Caco-2 (cell line): ENCODE data around the gene TRIM24. TPM values are rescaled to one million over a fixed set of nuclear protein-coding genes. Genes with fewer than 3 reads are reported as not detected.

Source experiments
- BruUV-seq: library from RNA; stranded (reverse); fragments of 400-500 nt; replicated peaks from 2 replicates; lab custom pipeline; 2021; lab: Mats Ljungman, UMichigan
- CTCF ChIA-PET: fragments of 300-600 bp; sonication (Branson Sonifier 250); formaldehyde crosslinking; loops from one replicate; lab custom pipeline; 2022; ENCODE audit warnings: antibody characterized with exemption; lab: Charles Lee
- POLR2A ChIA-PET: fragments of 300-600 bp; sonication (Branson Sonifier 250); formaldehyde crosslinking; loops from one replicate; lab custom pipeline; 2022; ENCODE audit warnings: antibody characterized with exemption; lab: Charles Lee
- DNase-seq, 2 experiments: peaks; one replicate each; pipeline versions ENCODE4 v3.0.0 to v3.0.0-alpha.2; 2020 to 2022
- H3K27me3 ChIP-seq: replicated peaks from 2 replicates; pipeline ENCODE4 v1.6.0; 2011; ENCODE audit warnings: low read length; ENCODE audit not compliant: control insufficient read depth, insufficient read depth
- H3K36me3 ChIP-seq: 2 replicates; pipeline ENCODE4 v1.5.1; 2011; ENCODE audit warnings: low read length; ENCODE audit not compliant: control insufficient read depth, insufficient read depth
- H3K4me1 ChIP-seq: fragments of 250-450 bp; sonication (Bioruptor Pico); 2 replicates; pipeline ENCODE4 v1.5.1; 2020; ENCODE audit warnings: mild to moderate bottlenecking
- H3K4me3 ChIP-seq: 2 replicates; pipeline ENCODE4 v1.5.1; 2011; ENCODE audit warnings: low read depth, mild to moderate bottlenecking, control low read depth, low read length
- H3K9me3 ChIP-seq: fragments of 250-450 bp; sonication (Bioruptor Pico); 2 replicates; pipeline ENCODE4 v1.5.1; 2020; ENCODE audit warnings: mild to moderate bottlenecking, moderate library complexity
- H3K27ac Mint-ChIP-seq: one replicate; pipeline ENCODE4 v1.8.0; 2022; ENCODE audit warnings: mixed read lengths; ENCODE audit not compliant: unreplicated experiment
- H3K27me3 Mint-ChIP-seq: one replicate; pipeline ENCODE4 v1.8.0; 2022; ENCODE audit warnings: mixed read lengths; ENCODE audit not compliant: insufficient read depth, unreplicated experiment
- H3K36me3 Mint-ChIP-seq: one replicate; pipeline ENCODE4 v1.8.0; 2022; ENCODE audit warnings: mild to moderate bottlenecking, mixed read lengths; ENCODE audit not compliant: insufficient read depth, unreplicated experiment
- H3K4me1 Mint-ChIP-seq: one replicate; pipeline ENCODE4 v1.8.0; 2022; ENCODE audit warnings: low read depth, mixed read lengths; ENCODE audit not compliant: unreplicated experiment
- H3K4me3 Mint-ChIP-seq: one replicate; pipeline ENCODE4 v1.8.0; 2022; ENCODE audit warnings: mild to moderate bottlenecking, moderate library complexity, mixed read lengths; ENCODE audit not compliant: unreplicated experiment
- H3K9me3 Mint-ChIP-seq: one replicate; pipeline ENCODE4 v1.8.0; 2022; ENCODE audit warnings: mixed read lengths; ENCODE audit not compliant: unreplicated experiment
- CTCF ChIP-seq, 2 experiments: fragments of 200-600 bp in 1 of 2; IDR thresholded peaks; 1 replicate in 1 of 2; 2 replicates in 1 of 2; pipeline versions ENCODE4 v1.5.1 to v1.8.0; 2011 to 2022; ENCODE audit warnings: antibody characterized with exemption in 1 of 2, control low read depth in 1 of 2, inconsistent platforms in 1 of 2, low read depth in 1 of 2, low read length in 1 of 2, mild to moderate bottlenecking in 1 of 2, moderate library complexity in 1 of 2; ENCODE audit not compliant: insufficient read depth in 1 of 2, severe bottlenecking in 1 of 2, unreplicated experiment in 1 of 2
- intact Hi-C: fragments of 100-400 bp; cut with micrococcal nuclease; formaldehyde crosslinking; loops from one replicate; pipeline ENCODE4 v1.10.0; 2022; ENCODE audit not compliant: unreplicated experiment
- total RNA-seq: library from RNA; stranded (reverse); gene quantifications from 2 replicates; pipeline ENCODE4 v1.2.3, GENCODE V29; 2022

TRIM24 gene
- total RNA-seq, 1 experiment from 2014 or later, result 58.2 TPM

DNA sequence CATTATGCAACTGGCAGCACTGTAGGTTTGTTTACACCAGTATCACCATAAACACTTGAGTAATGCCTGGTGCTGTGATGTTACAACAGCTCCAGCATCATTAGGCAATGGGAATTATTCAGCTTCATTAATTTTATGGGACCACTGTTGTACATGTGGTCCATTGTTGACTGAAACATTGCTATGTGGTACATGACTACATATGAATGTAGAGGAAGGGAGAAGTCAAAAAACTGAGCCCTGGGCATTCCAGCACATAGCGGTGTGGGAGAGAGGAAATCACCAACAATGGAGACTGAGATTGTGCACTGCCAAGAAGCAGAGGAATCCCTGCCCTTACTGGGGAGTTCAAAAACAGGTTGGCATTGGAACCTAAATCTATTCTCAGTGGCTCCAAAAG lies 89.0 kb downstream of the TRIM24 start:
- peaks cover 31% of the 10 kb centered on the region for H3K9me3 Mint-ChIP-seq
- TF ChIP-seq CTCF (IDR thresholded peaks at IDR 0.05; ENCODE audit: insufficient read depth in 1 of 2, low read depth in 1 of 2, low read length in 1 of 2, severe bottlenecking in 1 of 2, unreplicated experiment in 1 of 2), result no peak

DNA sequence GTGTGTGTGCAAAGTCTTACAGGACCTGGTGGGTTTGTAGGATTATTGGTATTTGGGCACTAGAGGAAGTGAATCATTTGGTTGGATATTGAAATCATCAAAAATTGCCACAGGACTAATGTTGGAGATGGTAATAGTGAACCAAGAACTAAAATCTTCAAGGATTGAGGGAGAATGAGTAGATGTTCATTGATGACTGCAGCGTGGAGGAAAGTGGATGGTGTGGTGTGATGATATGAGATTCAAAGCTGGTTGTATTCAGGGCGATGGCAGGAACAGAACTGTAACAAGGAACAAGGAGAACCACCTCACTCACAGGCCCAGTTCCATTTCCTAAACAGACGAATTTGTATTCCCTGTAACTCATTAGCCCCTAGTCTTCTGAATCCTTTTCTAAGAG lies 90.3 kb downstream of the TRIM24 start:
- H3K27me3 ChIP-seq, result no peaks in the 10 kb centered on the region
- Mint-ChIP-seq H3K27ac (no peak overlapping the region), H3K4me1 (no peaks in the 10 kb centered on the region), H3K9me3 (peaks cover 18% of the 10 kb centered on the region), H3K36me3 (peaks cover 77% of the 10 kb centered on the region), H3K4me3 (no peak overlapping the region), H3K27me3 (no peaks in the 10 kb centered on the region)
- ChIA-PET POLR2A (no interaction called here), CTCF (no interaction called here)
- no peaks in the 10 kb centered on the region for H3K4me1 ChIP-seq
- TF ChIP-seq CTCF (IDR thresholded peaks at IDR 0.05; ENCODE audit: insufficient read depth in 1 of 2, low read depth in 1 of 2, low read length in 1 of 2, severe bottlenecking in 1 of 2, unreplicated experiment in 1 of 2), result no peak
- intact Hi-C loops, result no loop called here
- BruUV-seq, result no TSS peak
- peaks cover 9% of the 10 kb centered on the region for H3K9me3 ChIP-seq
- H3K4me3 ChIP-seq, result no peak overlapping the region
- no peak for DNase-seq
- H3K36me3 ChIP-seq, result peaks cover 14% of the 10 kb centered on the region

More for the DNA sequence above, 89.0 kb downstream of the TRIM24 start:
- DNase-seq, result no peak
- Histone ChIP-seq H3K4me1 (no peaks in the 10 kb centered on the region), H3K4me3 (no peak overlapping the region), H3K36me3 (peaks cover 10% of the 10 kb centered on the region), H3K9me3 (0 out of 2 replicates have a peak, but pooled peaks cover 2% of the 10 kb centered on the region), H3K27me3 (no peaks in the 10 kb centered on the region)
- Mint-ChIP-seq H3K4me3 (no peak overlapping the region), H3K27me3 (no peaks in the 10 kb centered on the region), H3K27ac (no peak overlapping the region), H3K36me3 (peaks cover 76% of the 10 kb centered on the region), H3K4me1 (no peaks in the 10 kb centered on the region)
- intact Hi-C loops, result no loop called here
- no TSS peak for BruUV-seq
- CTCF ChIA-PET, result no interaction called here
- POLR2A ChIA-PET, result no interaction called here

DNA sequence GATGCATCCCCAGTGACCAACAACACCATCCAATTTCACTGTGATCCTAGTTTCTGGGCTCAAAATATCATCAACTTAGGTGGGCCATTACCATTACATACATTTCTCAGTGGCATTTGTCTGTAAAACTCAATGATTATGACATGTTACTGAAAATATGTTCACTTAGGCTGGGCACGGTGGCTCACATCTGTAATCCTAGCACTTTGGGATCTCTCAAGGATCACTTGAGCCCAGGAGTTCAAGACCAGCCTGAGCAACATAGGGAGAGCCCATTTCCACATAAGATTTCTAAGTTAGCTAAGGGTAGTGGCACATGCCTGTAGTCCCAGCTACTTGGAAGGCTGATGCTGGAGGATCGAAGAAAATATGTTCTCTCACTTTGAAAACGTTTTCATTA lies 91.0 kb downstream of the TRIM24 start:
- TF ChIP-seq CTCF (IDR thresholded peaks at IDR 0.05; ENCODE audit: insufficient read depth in 1 of 2, low read depth in 1 of 2, low read length in 1 of 2, severe bottlenecking in 1 of 2, unreplicated experiment in 1 of 2), result no peak
- BruUV-seq, result no TSS peak
- Histone ChIP-seq H3K36me3 (peaks cover 17% of the 10 kb centered on the region), H3K27me3 (no peaks in the 10 kb centered on the region), H3K4me3 (no peak overlapping the region), H3K9me3 (peaks cover 14% of the 10 kb centered on the region), H3K4me1 (no peaks in the 10 kb centered on the region)
- no peaks in the 10 kb centered on the region for H3K27me3 Mint-ChIP-seq
- ChIA-PET CTCF (no interaction called here), POLR2A (no interaction called here)
- H3K9me3 Mint-ChIP-seq, result peaks cover 21% of the 10 kb centered on the region
- intact Hi-C loops, result no loop called here
- H3K36me3 Mint-ChIP-seq, result peaks cover 77% of the 10 kb centered on the region
- no peak overlapping the region for H3K4me3 Mint-ChIP-seq
- DNase-seq, result no peak
- H3K27ac Mint-ChIP-seq, result no peak overlapping the region
- no peaks in the 10 kb centered on the region for H3K4me1 Mint-ChIP-seq
